Liver (tissue), 3 donors: ENCODE data around the gene CRB1.
A peak's percentile ranks its signal among the peaks of the same experiment; 100 is the strongest.

ENCODE experiments used
- GABPA ChIP-seq, 2 donors: IDR thresholded peaks in 1 of 2; conservative IDR thresholded peaks in 1 of 2; 2 replicates each; pipeline ENCODE4 v1.6.1; 2016; ENCODE audit warnings: antibody characterized with exemption in 2 of 2, mild to moderate bottlenecking in 1 of 2, moderate library complexity in 1 of 2
- HNF4G ChIP-seq: IDR thresholded peaks from 2 replicates; pipeline ENCODE4 v1.6.1; 2016; ENCODE audit warnings: antibody characterized with exemption
- RAD21 ChIP-seq, 2 donors: IDR thresholded peaks; 2 replicates each; pipeline ENCODE4 v1.6.1; 2016; ENCODE audit warnings: antibody characterized with exemption in 2 of 2, mild to moderate bottlenecking in 2 of 2
- TAF1 ChIP-seq: conservative IDR thresholded peaks from 2 replicates; pipeline ENCODE4 v1.6.1; 2016; ENCODE audit warnings: antibody characterized with exemption, mild to moderate bottlenecking
- TF ChIP-seq, protein P1 (sequence below): fragments of 150-350 bp; IDR thresholded peaks from 2 replicates; pipeline ENCODE4 v1.5.1; 2017; ENCODE audit warnings: improper control_type of control experiment, low read depth, low read length; ENCODE audit not compliant: missing input control
- TF ChIP-seq, protein P2 (sequence below): IDR thresholded peaks from 2 replicates; pipeline ENCODE4 v1.6.1; 2016; ENCODE audit warnings: antibody characterized with exemption
- donor health status: healthy.
- donor health status: healthy.

DNA sequence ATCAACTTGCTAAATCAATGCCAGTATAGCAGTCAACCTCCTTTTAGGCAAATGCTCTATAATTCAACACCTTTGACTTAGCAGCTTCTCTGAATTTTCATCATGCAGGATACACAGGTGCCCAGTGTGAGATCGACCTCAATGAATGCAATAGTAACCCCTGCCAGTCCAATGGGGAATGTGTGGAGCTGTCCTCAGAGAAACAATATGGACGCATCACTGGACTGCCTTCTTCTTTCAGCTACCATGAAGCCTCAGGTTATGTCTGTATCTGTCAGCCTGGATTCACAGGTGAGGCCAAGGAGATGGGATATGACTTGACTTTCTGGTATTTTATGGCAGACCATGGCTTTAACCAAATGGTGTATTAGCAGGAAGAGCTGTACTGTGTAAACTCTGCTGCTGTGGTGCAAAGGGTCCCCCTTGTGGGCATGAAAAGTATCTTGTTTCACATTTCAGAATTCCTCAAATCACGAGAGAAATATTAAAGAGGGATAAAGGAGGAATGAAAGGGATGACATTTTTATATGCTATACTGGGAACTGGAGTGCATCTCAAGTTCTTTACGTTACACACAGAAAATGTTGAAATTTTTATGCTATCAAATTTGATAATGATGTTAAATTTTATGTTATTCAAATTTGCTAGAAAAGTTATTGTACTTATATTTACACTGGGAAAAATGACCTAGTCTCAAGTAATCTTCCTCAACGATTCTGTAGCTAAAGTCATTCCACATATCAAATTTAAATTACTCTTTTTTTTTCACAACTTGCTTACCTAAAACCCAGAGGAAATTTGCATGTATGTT lies 88.9 kb downstream of the CRB1 start:
- TF ChIP-seq, protein P1, sequence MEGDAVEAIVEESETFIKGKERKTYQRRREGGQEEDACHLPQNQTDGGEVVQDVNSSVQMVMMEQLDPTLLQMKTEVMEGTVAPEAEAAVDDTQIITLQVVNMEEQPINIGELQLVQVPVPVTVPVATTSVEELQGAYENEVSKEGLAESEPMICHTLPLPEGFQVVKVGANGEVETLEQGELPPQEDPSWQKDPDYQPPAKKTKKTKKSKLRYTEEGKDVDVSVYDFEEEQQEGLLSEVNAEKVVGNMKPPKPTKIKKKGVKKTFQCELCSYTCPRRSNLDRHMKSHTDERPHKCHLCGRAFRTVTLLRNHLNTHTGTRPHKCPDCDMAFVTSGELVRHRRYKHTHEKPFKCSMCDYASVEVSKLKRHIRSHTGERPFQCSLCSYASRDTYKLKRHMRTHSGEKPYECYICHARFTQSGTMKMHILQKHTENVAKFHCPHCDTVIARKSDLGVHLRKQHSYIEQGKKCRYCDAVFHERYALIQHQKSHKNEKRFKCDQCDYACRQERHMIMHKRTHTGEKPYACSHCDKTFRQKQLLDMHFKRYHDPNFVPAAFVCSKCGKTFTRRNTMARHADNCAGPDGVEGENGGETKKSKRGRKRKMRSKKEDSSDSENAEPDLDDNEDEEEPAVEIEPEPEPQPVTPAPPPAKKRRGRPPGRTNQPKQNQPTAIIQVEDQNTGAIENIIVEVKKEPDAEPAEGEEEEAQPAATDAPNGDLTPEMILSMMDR = peak; percentile 58
- TF ChIP-seq, protein P2, sequence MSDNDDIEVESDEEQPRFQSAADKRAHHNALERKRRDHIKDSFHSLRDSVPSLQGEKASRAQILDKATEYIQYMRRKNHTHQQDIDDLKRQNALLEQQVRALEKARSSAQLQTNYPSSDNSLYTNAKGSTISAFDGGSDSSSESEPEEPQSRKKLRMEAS = no peak
- TF ChIP-seq TAF1 = no peak
- peak; percentile 90 to 92 for TF ChIP-seq RAD21 (IDR thresholded peaks at IDR 0.05)
- no peak for TF ChIP-seq GABPA (IDR thresholded peaks at IDR 0.05 in 1 of 2, conservative IDR thresholded peaks at IDR 0.05 in 1 of 2)
- no peak for TF ChIP-seq HNF4G
